ENCODE results near the gene ACAD10. TPM values are rescaled to one million over a fixed set of nuclear protein-coding genes. Genes with fewer than 3 reads are reported as not detected.

ACAD10 gene
- total RNA-seq, 1 experiment from 2014 or later: 25.3 TPM

DNA sequence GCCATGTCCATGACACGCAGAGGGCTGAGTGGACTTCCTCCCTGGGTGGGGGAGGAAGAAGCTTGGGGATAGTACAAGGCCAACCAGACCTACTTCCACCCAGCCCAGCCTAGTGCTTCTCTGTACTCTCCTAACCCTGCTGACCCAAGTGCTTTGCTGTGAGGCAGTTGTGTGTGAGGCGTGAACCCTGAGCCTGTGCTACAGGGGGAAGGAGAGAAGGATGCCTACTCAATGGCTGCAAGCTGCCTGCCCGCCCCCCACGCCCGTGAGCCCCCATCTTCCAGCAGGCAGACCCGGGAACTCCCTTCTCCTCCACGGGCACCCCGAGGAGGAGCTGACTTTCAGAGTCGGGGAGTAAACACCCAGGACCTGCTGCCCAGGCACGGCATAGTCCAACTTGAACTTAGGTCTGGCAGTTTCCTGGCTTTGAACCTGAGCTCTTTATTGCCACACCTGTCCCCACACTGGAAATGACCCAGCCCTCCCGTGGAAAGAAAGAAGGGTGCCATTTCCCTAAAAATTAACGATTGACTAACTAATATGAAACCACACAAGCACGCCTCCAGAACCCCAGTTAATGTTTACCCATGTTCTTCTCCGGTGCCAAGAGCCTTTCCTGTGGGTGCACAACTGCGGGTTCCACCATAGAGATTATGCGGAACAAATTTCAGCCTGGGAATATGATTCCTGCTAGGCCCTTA is 91.6 kb downstream of the ACAD10 start:
- 0 out of 4 replicates have a peak, but pooled peaks cover 0 to 8% of the 10 kb centered on the region in 2 experiments for H3K36me3 ChIP-seq (ENCODE audit: control insufficient read depth in 1 of 2, insufficient read depth in 2 of 2, low read length in 2 of 2)
- ATAC-seq: no peak
- TF ChIP-seq EZH2 (IDR thresholded peaks at IDR 0.05) (no peak), ELF1 (IDR thresholded peaks at IDR 0.05; ENCODE audit: borderline replicate concordance, low read depth) (no peak), JUND (IDR thresholded peaks at IDR 0.05) (no peak), CBX3 (IDR thresholded peaks at IDR 0.05; ENCODE audit: low read depth) (no peak), CEBPB (IDR thresholded peaks at IDR 0.05; ENCODE audit: low read depth) (no peak), SRF (IDR thresholded peaks at IDR 0.05; ENCODE audit: low read depth) (no peak), SIN3A (IDR thresholded peaks at IDR 0.05; ENCODE audit: low read depth) (no peak), FOSL1 (IDR thresholded peaks at IDR 0.05; ENCODE audit: low read depth) (no peak)
- TF ChIP-seq, protein P1, sequence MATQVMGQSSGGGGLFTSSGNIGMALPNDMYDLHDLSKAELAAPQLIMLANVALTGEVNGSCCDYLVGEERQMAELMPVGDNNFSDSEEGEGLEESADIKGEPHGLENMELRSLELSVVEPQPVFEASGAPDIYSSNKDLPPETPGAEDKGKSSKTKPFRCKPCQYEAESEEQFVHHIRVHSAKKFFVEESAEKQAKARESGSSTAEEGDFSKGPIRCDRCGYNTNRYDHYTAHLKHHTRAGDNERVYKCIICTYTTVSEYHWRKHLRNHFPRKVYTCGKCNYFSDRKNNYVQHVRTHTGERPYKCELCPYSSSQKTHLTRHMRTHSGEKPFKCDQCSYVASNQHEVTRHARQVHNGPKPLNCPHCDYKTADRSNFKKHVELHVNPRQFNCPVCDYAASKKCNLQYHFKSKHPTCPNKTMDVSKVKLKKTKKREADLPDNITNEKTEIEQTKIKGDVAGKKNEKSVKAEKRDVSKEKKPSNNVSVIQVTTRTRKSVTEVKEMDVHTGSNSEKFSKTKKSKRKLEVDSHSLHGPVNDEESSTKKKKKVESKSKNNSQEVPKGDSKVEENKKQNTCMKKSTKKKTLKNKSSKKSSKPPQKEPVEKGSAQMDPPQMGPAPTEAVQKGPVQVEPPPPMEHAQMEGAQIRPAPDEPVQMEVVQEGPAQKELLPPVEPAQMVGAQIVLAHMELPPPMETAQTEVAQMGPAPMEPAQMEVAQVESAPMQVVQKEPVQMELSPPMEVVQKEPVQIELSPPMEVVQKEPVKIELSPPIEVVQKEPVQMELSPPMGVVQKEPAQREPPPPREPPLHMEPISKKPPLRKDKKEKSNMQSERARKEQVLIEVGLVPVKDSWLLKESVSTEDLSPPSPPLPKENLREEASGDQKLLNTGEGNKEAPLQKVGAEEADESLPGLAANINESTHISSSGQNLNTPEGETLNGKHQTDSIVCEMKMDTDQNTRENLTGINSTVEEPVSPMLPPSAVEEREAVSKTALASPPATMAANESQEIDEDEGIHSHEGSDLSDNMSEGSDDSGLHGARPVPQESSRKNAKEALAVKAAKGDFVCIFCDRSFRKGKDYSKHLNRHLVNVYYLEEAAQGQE (IDR thresholded peaks at IDR 0.05; ENCODE audit: low read depth): no peak
- TF ChIP-seq, protein P2, sequence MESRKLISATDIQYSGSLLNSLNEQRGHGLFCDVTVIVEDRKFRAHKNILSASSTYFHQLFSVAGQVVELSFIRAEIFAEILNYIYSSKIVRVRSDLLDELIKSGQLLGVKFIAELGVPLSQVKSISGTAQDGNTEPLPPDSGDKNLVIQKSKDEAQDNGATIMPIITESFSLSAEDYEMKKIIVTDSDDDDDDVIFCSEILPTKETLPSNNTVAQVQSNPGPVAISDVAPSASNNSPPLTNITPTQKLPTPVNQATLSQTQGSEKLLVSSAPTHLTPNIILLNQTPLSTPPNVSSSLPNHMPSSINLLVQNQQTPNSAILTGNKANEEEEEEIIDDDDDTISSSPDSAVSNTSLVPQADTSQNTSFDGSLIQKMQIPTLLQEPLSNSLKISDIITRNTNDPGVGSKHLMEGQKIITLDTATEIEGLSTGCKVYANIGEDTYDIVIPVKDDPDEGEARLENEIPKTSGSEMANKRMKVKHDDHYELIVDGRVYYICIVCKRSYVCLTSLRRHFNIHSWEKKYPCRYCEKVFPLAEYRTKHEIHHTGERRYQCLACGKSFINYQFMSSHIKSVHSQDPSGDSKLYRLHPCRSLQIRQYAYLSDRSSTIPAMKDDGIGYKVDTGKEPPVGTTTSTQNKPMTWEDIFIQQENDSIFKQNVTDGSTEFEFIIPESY (IDR thresholded peaks at IDR 0.05; ENCODE audit: extremely low read depth, insufficient replicate concordance, low read length): no peak
- no peak overlapping the region for H3K27ac ChIP-seq (ENCODE audit: low read depth, low read length)
- no peak overlapping the region for H3K4me3 ChIP-seq (replicated peaks in 1 of 2; ENCODE audit: low read depth in 1 of 2, low read length in 2 of 2)
- peaks cover 0 to 6% of the 10 kb centered on the region in 2 experiments; a peak in 1 of 4 replicates for H3K9me3 ChIP-seq (ENCODE audit: control insufficient read depth in 1 of 2, insufficient read depth in 1 of 2, low read depth in 1 of 2, low read length in 2 of 2)
- no peak overlapping the region for H3K4me2 ChIP-seq (ENCODE audit: low read length)
- H4K20me1 ChIP-seq (ENCODE audit: insufficient read depth): no peaks in the 10 kb centered on the region
- CTCF ChIA-PET: interaction anchor here (1.6 kb wide), 1 partner anchor 35 kb away, joined by 5 read pairs; no protein-coding TSS in a partner anchor
- RAD21 ChIA-PET (ENCODE audit: low non-redundant PET in 1 of 2, low total read pairs in 2 of 2, uncharacterized antibody in 2 of 2, unreplicated experiment in 2 of 2): no interaction called here
- no TSS peak for BruUV-seq (replicated peaks)
- no peaks in the 10 kb centered on the region for H3K4me1 ChIP-seq (ENCODE audit: control insufficient read depth in 1 of 2, insufficient read depth in 2 of 2, low read length in 2 of 2)
- H3K9me2 ChIP-seq (ENCODE audit: insufficient read depth): no peaks in the 10 kb centered on the region
- H3K27me3 ChIP-seq (ENCODE audit: insufficient read depth, low read length): no peaks in the 10 kb centered on the region
- POLR2A ChIA-PET: no interaction called here
- no peak overlapping the region for H3K9ac ChIP-seq (ENCODE audit: low read length)
- intact Hi-C loops (cut with micrococcal nuclease): no loop called here
- no peak for DNase-seq (ENCODE audit: low read depth, low spot score)
- H2AFZ ChIP-seq (ENCODE audit: low read depth, low read length, poor library complexity, severe bottlenecking): no peak overlapping the region
- H3K79me2 ChIP-seq (ENCODE audit: insufficient read depth, low read length): no peaks in the 10 kb centered on the region

Measured in HCT116 (cell line).